Stimulated activated CD8-positive, alpha-beta memory T cell treated with anti-CD3 and anti-CD28 coated beads, Interleukin-4, amount 100 ng/mL, for 4 hours (primary cell): ENCODE results near the gene MLXIP.
"Not testable (repeated sequence)": the region's sequence is repeated elsewhere in the genome, so short reads cannot be mapped to it uniquely, and the experiment has no call there.

Source experiments
- DNase-seq, 2 donors: peaks; one replicate each; pipeline ENCODE4 v3.0.0-alpha.2; 2020; ENCODE audit warnings: low read depth in 2 of 2, low spot score in 1 of 2

The MLXIP gene

DNA sequence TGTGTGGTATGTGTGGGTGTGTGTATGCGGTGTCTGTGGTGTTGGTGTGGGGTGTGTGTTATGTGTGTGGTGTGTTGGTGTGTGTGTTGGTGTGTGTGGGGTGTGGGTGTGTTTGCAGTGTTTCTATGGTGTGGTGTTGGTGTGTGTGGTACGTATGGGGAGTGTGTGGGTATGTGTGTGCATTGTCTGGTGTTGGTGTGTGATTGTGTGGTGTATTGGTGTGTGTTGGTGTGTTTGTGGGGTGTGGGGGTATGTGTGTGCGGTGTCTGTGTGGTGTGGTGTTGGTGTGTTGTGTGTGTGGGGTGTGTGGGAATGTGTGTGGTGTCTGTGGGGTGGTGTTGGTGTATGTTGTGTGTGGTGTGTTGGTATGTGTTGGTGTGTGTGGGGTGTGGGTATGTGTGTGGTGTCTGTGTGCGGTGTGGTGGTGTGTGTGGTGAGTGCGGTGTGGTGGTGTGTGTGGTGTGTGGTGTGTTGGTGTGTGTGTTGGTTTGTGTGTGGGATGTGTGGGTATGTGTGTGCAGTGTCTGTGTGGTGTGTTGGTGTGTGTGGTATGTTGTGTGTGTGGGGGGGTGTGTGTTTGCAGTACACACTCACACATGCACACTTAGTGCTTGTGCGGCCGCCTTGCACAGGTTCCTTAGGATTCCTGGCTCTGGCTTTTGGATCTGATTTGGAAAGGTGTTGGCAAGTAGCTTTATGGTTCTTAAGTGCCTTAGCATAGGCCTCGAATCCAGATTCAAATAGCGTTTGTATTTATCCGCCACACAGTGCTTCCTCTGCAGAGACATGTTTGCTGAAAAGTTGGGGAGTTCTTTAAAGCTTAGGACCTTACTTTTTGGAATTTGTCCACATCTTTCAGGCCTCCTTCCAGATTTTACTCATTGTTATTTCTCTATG lies 16.4 kb downstream of the MLXIP start:
- no peak for DNase-seq

DNA sequence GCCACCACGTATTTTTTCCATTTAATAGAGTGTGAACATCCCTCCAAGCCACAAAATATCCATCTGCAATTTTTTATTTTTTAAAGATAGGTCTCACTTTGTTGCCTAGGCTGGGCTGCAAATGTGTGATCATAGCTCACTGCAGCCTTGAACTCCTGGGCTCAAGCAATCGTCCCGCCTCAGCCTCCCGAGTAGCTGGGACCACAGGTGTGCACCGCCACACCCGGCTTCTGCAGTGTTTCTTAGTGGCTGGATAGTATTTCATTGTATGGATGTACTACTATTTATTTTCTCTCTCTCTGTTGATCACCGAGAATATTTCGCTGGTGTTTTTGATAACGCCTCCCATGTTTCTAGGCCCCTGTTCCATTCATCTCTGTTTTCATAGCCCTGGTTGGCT lies 17.5 kb downstream of the MLXIP start:
- DNase-seq, result no peak

DNA sequence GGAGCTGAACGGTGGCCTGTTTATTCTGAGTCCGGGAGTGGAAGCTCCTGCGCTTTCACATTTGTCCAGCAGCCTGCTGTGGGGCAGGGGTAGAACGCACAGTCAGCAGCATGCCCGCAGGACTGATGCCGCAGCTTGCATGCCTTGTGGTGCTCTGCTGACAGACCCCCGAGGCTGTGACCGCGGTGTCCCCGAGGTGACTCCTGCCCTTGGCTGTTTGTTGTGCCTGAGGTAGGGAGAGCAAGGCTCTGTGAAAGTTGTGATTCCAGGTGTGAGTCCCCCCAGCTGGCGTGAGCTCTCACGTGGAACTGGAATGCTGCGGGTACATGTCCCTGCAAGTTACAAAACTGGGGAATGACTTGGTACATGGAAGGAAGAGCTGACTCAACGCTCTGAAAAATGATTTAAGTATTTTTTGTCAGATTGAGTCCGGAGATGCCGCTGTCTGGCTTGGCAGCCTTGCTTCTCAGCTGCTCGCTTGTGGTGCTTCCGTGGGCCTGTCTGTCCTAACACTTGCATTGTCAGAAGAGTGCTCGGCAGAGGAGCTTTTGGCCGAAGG lies 18.1 kb downstream of the MLXIP start:
- no peak for DNase-seq

DNA sequence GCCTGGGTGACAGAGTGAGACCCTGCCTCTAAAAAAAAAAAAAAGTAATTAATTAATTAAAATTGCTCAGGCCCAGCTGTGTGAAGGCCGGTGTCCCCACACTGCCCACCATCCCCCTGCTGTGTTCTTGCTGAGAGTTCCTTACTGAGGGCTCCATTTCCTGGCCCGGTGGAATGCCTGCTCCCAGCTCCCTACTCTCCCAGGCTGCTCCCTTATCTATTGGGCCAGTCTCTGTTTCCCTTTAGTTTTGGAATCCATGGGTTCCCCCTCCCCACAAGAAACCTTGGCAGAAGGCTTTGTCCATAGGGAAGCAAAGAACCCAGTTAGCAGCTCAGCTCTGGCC lies 19.0 kb downstream of the MLXIP start:
- no peak for DNase-seq

DNA sequence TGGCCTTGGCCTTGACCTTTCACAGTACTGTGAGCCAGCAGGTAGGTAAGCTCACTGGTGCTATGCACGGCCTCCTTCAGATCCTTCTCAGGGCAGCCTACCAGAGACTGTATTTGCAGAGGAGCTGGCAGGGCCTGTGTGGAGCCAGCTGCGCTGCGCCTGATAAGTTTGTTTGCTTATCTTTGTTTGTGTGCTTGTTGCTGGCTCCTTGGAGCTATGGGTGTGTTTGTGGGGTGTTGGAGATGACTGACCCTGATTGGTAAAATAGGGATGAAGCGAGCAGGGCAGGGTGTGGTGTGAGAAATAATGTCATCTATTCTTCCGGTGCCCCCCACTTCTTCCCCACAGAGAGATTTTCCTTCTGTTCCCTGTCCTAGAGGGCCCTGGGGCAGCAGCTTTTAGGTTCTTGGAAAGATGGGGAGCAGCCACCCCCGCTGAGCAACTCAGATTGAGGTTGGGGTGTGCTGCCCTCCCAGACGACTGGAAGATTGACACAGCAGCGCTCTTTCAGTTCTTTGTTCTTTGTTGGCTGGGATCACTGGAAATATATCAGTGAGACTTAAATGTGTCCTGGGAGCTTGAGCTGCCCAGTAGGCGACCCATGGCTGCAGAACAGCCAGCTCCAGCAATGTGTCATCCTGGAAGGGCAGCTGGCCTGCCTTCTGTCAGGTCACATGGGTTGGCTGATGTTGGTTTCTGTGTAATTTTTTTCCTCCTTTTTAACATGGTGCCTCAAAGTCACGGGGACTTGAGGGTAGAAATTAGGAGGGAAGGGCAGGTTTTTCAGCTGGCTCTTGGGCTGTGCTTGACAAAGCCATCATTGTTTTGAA lies 19.6 kb downstream of the MLXIP start:
- no peak for DNase-seq

DNA sequence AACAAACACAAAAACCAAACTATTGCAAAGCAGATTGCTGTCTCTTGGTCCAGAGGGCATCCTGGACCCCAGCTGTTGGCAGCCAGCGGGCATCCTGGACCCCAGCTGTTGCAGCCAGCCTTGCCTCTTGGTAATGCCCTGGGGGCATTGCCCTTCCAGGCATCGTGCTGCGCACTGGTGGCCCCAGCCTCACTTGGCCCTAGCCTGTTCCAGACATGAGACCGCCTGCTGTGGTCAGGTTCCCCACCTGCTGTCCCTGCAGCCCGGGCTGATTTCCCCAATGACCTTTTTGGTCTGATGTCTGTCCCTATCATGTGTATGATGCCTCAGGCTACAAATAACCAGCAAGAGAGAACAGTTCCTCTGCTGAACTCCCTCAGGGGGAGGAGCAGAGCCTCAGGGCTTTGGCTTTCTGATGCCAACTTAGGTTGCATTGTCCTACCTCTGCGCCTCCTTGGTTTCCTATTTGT lies 20.8 kb downstream of the MLXIP start:
- no peak for DNase-seq

DNA sequence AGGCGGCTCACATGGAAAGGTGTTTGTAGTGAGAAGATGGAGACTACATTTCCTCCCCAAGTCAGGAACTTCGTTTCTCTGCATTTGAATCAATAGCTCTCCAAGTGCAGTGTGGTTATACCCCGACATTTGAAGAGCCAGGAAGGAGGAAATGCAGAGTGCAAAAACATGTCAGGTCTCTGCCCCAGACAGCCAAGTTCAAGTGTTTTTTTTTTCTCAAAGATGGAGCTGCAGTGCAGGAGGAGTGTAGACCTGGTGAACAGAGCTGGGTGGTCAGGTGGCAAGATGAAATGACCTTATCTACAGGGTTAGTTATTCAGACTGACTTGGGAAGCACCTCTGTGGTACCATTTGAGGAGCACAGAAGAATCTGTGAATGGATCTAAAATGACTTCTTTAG lies 21.3 kb downstream of the MLXIP start:
- DNase-seq, result no peak

DNA sequence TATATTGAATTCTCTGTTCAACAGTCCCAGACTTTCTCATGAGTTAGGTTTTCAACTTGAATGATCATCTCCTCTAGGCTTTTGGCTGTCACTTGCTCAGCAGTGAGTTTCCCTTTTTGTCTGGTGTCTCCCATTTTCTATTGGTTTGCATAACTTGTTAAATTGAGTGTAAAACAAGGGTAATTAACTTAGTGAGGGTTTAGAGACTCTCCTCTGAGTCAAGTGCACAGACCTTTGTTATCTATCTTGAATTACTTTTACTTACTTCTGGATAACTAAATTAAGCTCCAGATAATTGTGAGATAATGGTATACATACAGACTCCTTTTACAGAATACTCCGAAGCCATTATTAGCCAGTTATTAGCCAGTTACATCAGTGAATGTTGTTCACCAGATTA lies 22.0 kb downstream of the MLXIP start:
- no peak for DNase-seq

DNA sequence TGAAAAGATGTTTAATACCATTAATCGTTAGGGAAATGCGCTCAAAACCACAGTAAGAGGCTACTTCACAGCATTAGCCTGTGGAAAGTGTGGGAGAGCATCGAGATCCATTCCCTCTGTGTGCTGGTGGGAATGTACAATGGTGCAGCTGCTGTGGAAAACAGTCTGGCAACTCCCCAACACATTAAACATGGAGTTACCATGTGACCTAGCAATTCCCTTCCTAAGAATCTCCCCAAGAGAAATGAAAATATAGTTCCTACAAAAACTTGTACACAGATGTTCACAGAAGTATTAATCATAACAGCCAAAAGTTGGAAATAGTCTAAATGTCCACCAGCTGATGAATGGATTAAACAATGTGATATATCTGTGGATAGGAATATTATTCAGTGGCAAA lies 23.8 kb downstream of the MLXIP start:
- DNase-seq, result no peak

DNA sequence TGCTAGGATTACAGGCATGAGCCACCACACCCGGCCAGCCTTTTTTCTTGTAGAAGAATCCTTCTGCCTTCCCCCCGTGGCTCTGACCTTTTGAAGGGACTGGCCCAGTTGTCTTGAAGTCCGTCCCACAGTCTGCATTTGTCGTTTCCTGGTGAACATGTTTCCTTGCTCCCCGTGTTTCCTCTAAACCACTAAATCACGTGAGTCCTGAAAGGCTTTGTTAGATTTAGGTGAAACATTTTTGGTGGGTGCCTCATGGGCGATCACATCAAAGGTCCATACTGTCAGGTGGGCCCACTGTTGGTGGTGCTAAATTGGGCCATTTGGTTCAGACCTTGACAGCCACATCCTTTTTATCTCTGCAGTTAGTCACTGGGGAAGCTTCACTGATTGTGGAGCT lies 26.3 kb downstream of the MLXIP start:
- no peak for DNase-seq

DNA sequence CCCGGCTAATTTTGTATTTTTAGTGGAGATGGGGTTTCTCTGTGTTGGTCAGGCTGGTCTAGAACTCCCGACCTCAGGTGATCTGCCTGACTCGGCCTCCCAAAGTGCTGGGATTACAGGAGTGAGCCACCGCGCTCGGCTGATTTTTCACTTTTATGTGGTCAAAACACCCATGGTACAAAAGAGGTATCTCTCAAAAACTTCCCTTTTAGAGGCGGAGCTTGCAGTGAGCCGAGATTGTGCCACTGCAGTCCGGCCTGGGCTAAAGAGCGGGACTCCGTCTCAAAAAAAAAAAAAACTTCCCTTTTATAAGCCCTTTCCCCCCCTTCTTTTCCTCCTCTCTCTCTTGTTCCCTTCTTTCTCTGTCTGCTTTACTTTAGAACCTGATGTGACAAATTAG lies 26.9 kb downstream of the MLXIP start:
- not testable (repeated sequence) for DNase-seq

DNA sequence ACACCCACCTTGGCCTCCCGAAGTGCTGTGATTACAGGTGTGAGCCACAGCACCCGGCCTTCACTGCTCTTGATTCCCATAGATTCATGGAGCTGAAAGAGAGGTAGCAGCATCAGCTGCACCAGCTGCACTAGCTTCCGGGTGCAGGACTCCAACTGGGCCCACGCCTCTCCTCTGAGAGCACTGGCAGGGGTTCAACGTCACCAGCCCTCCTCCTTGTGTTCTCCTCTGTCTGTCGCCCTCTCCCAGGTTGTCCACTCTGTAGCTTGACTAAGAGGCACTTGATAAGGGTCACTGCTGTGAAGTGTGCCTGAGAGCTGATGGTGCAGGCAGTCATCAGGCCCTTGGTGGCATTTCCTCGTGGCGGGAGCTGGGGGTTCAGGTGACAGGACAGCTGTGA lies 28.3 kb downstream of the MLXIP start:
- no peak for DNase-seq

DNA sequence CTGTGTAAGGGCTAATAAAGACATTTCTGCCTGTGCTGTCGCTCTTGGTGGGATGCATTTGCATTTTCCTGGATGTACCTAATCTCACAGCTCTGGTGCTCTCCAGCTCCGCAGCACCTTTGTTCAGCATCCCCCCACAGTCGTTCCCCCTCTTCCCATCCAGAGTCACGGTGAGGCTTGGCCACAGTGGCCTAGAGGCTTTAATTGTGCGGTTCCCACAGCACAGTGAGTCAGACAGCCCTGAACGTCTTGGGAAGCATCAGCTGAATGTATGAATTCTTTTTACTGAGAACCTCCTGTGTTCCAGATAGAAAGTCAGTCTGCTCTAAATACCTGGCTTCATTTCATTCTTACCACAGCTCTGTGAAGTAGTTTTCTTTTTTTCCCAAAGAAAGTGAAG lies 28.7 kb downstream of the MLXIP start:
- no peak for DNase-seq

DNA sequence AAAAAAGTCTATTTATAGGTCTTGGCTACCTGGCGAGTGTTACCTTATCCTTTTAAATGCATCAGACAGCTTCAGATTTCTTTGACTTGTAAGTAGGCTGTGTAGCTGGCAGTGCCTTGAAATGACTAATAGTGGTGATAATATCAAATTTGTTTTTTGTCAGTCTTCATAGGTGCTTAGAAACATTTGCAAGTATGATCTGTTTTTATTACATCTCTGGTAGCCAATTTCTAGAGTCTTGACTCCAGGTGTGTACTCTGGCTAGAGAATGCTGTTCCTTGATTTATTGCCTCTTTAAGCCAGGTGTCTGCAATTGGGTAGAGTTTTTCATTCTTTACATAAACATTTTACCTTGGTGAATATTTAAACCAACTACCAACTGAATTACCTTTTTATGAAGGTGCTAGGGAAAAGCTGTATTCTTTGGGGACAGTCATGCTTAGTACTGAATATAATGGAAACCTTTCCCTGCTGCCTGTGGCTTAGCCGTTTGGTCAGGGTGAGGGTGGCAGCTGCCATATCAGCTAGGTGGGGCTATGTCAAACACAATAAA lies 32.6 kb downstream of the MLXIP start:
- DNase-seq, result no peak

DNA sequence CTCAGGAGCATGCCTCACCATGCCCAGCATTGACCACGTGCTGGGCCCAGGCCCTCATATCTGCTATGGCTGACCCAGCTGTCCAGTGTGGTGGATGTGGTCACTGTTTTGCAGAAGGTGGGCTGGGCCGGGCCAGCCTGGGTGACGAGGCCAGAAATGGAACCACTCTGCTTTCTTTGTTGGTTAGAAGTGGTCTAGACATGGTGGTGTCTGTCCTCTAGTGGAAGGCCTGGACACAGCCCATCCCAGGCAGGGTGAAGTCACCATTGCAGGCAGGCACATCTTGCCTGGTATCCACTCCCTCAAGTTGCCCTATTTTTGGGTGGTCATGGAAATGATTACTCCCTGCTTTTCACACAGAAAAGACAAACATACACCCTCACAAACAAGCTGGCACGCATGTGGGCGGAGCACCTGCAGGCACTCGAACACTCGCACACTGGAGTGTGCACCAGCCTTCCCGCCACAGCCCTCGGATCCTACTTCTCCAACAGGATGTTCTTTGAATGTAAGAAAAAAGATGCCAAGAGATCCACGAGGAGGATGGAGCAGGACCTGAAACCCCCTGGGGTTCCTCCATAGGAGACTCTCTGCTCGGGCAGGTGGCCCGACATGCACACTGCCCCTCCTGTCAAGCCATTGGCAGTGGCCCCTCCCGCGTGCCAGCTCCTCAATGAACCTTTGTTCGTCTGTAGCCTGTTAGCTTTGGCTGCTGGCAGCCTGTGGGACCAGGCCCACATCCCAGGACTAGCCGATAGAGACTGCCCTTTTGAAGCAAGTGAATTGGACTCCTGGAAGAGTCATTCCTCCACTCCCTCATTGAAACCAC lies 38.4 kb downstream of the MLXIP start:
- no peak for DNase-seq

DNA sequence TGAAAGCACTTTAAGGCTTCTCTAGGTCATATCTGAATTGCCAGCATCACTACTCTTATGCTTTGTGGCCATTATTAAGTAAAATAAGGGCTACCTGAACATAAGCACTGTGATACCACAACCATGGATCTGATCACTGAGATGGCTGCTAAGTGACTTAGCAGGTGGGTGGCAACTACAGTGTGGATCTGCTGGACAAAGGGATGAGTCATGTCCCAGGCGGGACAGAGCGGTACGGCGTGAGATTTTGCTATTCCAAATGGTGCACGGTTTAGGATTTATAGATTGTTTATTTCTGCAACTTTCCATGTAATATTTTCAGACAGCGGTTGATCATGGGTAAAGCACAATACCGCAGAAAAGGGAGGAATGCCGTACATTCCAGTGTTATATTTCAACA lies 39.4 kb downstream of the MLXIP start:
- no peak for DNase-seq

DNA sequence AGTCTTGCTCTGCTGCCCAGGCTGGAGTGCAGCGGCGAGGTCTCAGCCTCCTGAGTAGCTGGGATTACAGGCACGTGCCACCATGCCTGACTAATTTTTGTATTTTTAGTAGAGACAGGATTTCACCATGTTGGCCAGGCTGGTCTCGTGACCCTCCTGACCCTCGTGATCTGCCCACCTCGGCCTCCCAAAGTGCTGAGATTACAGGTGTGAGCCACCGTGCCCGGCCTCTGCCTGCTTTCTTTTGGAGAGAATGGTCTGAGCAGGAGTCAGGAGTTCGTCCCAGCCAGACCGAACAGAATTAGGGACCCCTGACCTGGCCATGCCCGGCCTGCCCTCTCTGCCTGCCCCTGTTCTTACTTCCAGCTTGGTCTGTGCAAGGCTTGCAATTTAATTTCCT lies 42.8 kb downstream of the MLXIP start:
- not testable (repeated sequence) for DNase-seq

DNA sequence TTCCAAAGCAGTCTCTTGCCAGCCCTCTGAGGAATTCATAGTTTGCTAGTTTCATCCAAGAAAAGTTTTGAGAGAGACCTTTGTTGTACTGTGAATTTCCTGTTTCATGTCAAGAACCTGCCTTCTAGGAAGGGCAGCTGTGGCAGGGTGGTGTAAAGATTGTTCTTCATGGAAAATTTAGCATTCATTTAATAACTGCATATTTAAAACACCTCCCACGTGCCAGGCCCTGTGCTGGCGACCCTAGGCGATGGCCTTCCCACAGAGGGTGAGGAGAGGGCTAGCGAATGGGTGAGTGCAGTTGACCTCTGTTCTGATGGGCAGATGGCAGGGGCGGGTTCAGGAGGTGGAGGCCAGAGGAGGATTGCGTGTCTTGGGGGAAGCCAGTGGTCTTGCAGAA lies 43.2 kb downstream of the MLXIP start:
- no peak for DNase-seq

DNA sequence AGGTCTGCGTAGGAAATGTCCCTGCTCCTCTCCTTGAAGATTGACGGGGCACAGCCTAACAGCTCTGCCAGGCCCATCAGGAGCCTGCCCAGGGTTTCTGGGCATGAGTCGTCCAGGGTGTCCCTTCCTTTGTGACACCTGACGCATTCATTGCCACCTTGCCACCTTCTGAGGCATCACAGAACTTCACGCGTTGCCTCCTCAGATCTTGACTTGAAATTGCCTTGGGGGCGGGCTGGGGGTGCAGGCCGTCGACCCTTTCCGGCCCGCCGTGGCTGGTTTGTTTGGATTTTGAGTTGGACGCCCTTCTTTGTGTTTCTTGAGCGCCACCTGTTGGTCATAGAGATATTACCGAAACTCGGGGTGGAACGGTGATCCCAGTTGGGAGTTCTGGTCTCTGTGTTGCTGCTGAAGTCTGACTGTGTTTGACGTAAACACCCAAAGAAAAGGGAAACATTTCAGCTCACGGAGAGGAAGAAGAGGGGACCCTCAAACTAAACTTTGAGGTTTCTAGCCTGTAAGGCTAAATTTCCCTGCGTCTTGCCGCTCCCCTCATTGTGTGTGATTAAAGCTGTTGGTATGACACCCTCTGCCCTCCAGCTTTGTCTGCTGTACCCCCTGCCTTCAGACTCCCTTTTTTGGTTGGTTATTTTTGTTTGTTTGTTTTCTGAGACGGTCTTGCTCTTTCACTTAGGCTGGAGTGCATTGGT lies 44.6 kb downstream of the MLXIP start:
- peak; percentile 25 to 54 for DNase-seq

DNA sequence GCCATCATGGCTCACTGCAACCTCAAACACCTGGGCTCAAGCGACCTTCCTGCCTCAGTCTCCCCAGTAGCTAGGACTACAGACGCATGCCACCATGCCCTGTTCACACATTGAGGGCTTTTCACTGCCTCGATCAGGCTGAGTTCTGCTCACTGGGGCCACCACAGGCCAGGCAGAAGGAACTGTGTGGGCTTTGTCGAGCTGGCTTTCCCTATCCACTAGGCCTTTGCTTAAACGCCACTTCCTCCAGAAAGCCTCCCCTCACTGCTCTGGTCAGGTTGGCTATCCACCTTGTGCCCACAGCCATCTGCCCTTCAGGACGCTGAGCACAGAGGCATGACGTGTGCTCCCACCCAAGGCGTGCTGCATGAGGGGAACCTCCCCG lies 45.2 kb downstream of the MLXIP start:
- DNase-seq, result no peak
